Caco-2 (cell line): ENCODE results near the gene SNAI3. TPM values are rescaled to one million over a fixed set of nuclear protein-coding genes. Genes with fewer than 3 reads are reported as not detected.

Experiments used
- BruUV-seq: library from RNA; stranded (reverse); fragments of 400-500 nt; replicated peaks from 2 replicates; lab custom pipeline; 2021; lab: Mats Ljungman, UMichigan
- CTCF ChIA-PET: fragments of 300-600 bp; sonication (Branson Sonifier 250); formaldehyde crosslinking; loops from one replicate; lab custom pipeline; 2022; ENCODE audit warnings: antibody characterized with exemption; lab: Charles Lee
- POLR2A ChIA-PET: fragments of 300-600 bp; sonication (Branson Sonifier 250); formaldehyde crosslinking; loops from one replicate; lab custom pipeline; 2022; ENCODE audit warnings: antibody characterized with exemption; lab: Charles Lee
- DNase-seq, 2 experiments: peaks; one replicate each; pipeline versions ENCODE4 v3.0.0 to v3.0.0-alpha.2; 2020 to 2022
- H3K27me3 ChIP-seq: replicated peaks from 2 replicates; pipeline ENCODE4 v1.6.0; 2011; ENCODE audit warnings: low read length; ENCODE audit not compliant: control insufficient read depth, insufficient read depth
- H3K36me3 ChIP-seq: 2 replicates; pipeline ENCODE4 v1.5.1; 2011; ENCODE audit warnings: low read length; ENCODE audit not compliant: control insufficient read depth, insufficient read depth
- H3K4me1 ChIP-seq: fragments of 250-450 bp; sonication (Bioruptor Pico); 2 replicates; pipeline ENCODE4 v1.5.1; 2020; ENCODE audit warnings: mild to moderate bottlenecking
- H3K4me3 ChIP-seq: 2 replicates; pipeline ENCODE4 v1.5.1; 2011; ENCODE audit warnings: low read depth, mild to moderate bottlenecking, control low read depth, low read length
- H3K9me3 ChIP-seq: fragments of 250-450 bp; sonication (Bioruptor Pico); 2 replicates; pipeline ENCODE4 v1.5.1; 2020; ENCODE audit warnings: mild to moderate bottlenecking, moderate library complexity
- H3K27ac Mint-ChIP-seq: one replicate; pipeline ENCODE4 v1.8.0; 2022; ENCODE audit warnings: mixed read lengths; ENCODE audit not compliant: unreplicated experiment
- H3K27me3 Mint-ChIP-seq: one replicate; pipeline ENCODE4 v1.8.0; 2022; ENCODE audit warnings: mixed read lengths; ENCODE audit not compliant: insufficient read depth, unreplicated experiment
- H3K36me3 Mint-ChIP-seq: one replicate; pipeline ENCODE4 v1.8.0; 2022; ENCODE audit warnings: mild to moderate bottlenecking, mixed read lengths; ENCODE audit not compliant: insufficient read depth, unreplicated experiment
- H3K4me1 Mint-ChIP-seq: one replicate; pipeline ENCODE4 v1.8.0; 2022; ENCODE audit warnings: low read depth, mixed read lengths; ENCODE audit not compliant: unreplicated experiment
- H3K4me3 Mint-ChIP-seq: one replicate; pipeline ENCODE4 v1.8.0; 2022; ENCODE audit warnings: mild to moderate bottlenecking, moderate library complexity, mixed read lengths; ENCODE audit not compliant: unreplicated experiment
- H3K9me3 Mint-ChIP-seq: one replicate; pipeline ENCODE4 v1.8.0; 2022; ENCODE audit warnings: mixed read lengths; ENCODE audit not compliant: unreplicated experiment
- CTCF ChIP-seq, 2 experiments: fragments of 200-600 bp in 1 of 2; IDR thresholded peaks; 1 replicate in 1 of 2; 2 replicates in 1 of 2; pipeline versions ENCODE4 v1.5.1 to v1.8.0; 2011 to 2022; ENCODE audit warnings: antibody characterized with exemption in 1 of 2, control low read depth in 1 of 2, inconsistent platforms in 1 of 2, low read depth in 1 of 2, low read length in 1 of 2, mild to moderate bottlenecking in 1 of 2, moderate library complexity in 1 of 2; ENCODE audit not compliant: insufficient read depth in 1 of 2, severe bottlenecking in 1 of 2, unreplicated experiment in 1 of 2
- intact Hi-C: fragments of 100-400 bp; cut with micrococcal nuclease; formaldehyde crosslinking; loops from one replicate; pipeline ENCODE4 v1.10.0; 2022; ENCODE audit not compliant: unreplicated experiment
- total RNA-seq: library from RNA; stranded (reverse); gene quantifications from 2 replicates; pipeline ENCODE4 v1.2.3, GENCODE V29; 2022

Gene SNAI3
- total RNA-seq, 1 experiment from 2014 or later: 3.5 TPM

- DNase-seq: no peak
- H3K4me3 ChIP-seq: no peak overlapping the region
- Mint-ChIP-seq H3K9me3 (no peaks in the 10 kb centered on the region), H3K4me1 (no peaks in the 10 kb centered on the region), H3K27me3 (no peaks in the 10 kb centered on the region), H3K4me3 (no peak overlapping the region), H3K36me3 (peaks cover 43% of the 10 kb centered on the region), H3K27ac (no peak overlapping the region)
- ChIA-PET CTCF (no interaction called here), POLR2A (no interaction called here)
- peaks cover 3% of the 10 kb centered on the region; the same call in 1 of the 2 replicates for H3K36me3 ChIP-seq
- BruUV-seq: no TSS peak
- H3K9me3 ChIP-seq: no peaks in the 10 kb centered on the region
- no peaks in the 10 kb centered on the region for H3K27me3 ChIP-seq
- H3K4me1 ChIP-seq: no peaks in the 10 kb centered on the region
- intact Hi-C loops: no loop called here
- no peak for TF ChIP-seq CTCF (IDR thresholded peaks at IDR 0.05; ENCODE audit: insufficient read depth in 1 of 2, low read depth in 1 of 2, low read length in 1 of 2, severe bottlenecking in 1 of 2, unreplicated experiment in 1 of 2)
These were observed 46.6 kb upstream of the SNAI3 start for GRCh38 chr16:88732961-88733294.

- H3K4me1 Mint-ChIP-seq: no peaks in the 10 kb centered on the region
- no peak for TF ChIP-seq CTCF (IDR thresholded peaks at IDR 0.05; ENCODE audit: insufficient read depth in 1 of 2, low read depth in 1 of 2, low read length in 1 of 2, severe bottlenecking in 1 of 2, unreplicated experiment in 1 of 2)
- ChIA-PET CTCF (no interaction called here), POLR2A (no interaction called here)
- DNase-seq: no peak
- BruUV-seq: no TSS peak
- Histone ChIP-seq H3K4me3 (no peak overlapping the region), H3K9me3 (no peaks in the 10 kb centered on the region), H3K4me1 (no peaks in the 10 kb centered on the region), H3K27me3 (no peaks in the 10 kb centered on the region), H3K36me3 (peaks cover 6% of the 10 kb centered on the region)
- H3K27ac Mint-ChIP-seq: no peak overlapping the region
- H3K36me3 Mint-ChIP-seq: peaks cover 48% of the 10 kb centered on the region
- intact Hi-C loops: no loop called here
- no peaks in the 10 kb centered on the region for H3K27me3 Mint-ChIP-seq
- no peak overlapping the region for H3K4me3 Mint-ChIP-seq
- no peaks in the 10 kb centered on the region for H3K9me3 Mint-ChIP-seq
These were observed 46.1 kb upstream of the SNAI3 start for GRCh38 chr16:88732172-88732960.

GRCh38 chr16:88731699-88732098 lies 45.4 kb upstream of the SNAI3 start:
- Histone ChIP-seq H3K4me1 (no peaks in the 10 kb centered on the region), H3K4me3 (no peak overlapping the region), H3K9me3 (no peaks in the 10 kb centered on the region), H3K36me3 (peaks cover 6% of the 10 kb centered on the region), H3K27me3 (no peaks in the 10 kb centered on the region)
- DNase-seq: no peak
- H3K27ac Mint-ChIP-seq: peak overlapping the region; percentile 61
- H3K4me1 Mint-ChIP-seq: no peaks in the 10 kb centered on the region
- no peaks in the 10 kb centered on the region for H3K27me3 Mint-ChIP-seq
- H3K36me3 Mint-ChIP-seq: peaks cover 54% of the 10 kb centered on the region
- BruUV-seq: no TSS peak
- intact Hi-C loops: no loop called here
- POLR2A ChIA-PET: no interaction called here
- no peak for TF ChIP-seq CTCF (IDR thresholded peaks at IDR 0.05; ENCODE audit: insufficient read depth in 1 of 2, low read depth in 1 of 2, low read length in 1 of 2, severe bottlenecking in 1 of 2, unreplicated experiment in 1 of 2)
- CTCF ChIA-PET: no interaction called here
- no peaks in the 10 kb centered on the region for H3K9me3 Mint-ChIP-seq
- peak overlapping the region; percentile 45 for H3K4me3 Mint-ChIP-seq
